Astrocyte (in vitro differentiated cells and primary cell): ENCODE measurements around the gene RIC1. TPM values are rescaled to one million over a fixed set of nuclear protein-coding genes. Genes with fewer than 3 reads are reported as not detected.

Source experiments
- DNase-seq: peaks from one replicate; pipeline ENCODE4 v3.0.0-alpha.2; 2010; ENCODE audit warnings: low read depth
- FAIRE-seq: peaks from 2 replicates; lab custom pipeline; 2011; peaks lifted over from hg19 to GRCh38; lab: Jason Lieb, UNC
- H2AFZ ChIP-seq: 2 replicates; pipeline ENCODE4 v1.6.0; 2012; ENCODE audit warnings: low read depth, low read length, inconsistent platforms
- H3K27ac ChIP-seq: 2 replicates; pipeline ENCODE4 v1.5.1; 2011; ENCODE audit warnings: low read depth, low read length, inconsistent platforms
- H3K27me3 ChIP-seq: 2 replicates; pipeline ENCODE4 v1.6.0; 2011; ENCODE audit warnings: low read length, inconsistent platforms; ENCODE audit not compliant: insufficient read depth
- H3K36me3 ChIP-seq: 2 replicates; pipeline ENCODE4 v1.5.1; 2011; ENCODE audit warnings: low read length, inconsistent platforms; ENCODE audit not compliant: insufficient read depth
- H3K4me1 ChIP-seq: 2 replicates; pipeline ENCODE4 v1.5.1; 2011; ENCODE audit warnings: low read length, inconsistent platforms; ENCODE audit not compliant: insufficient read depth
- H3K4me2 ChIP-seq: 2 replicates; pipeline ENCODE4 v1.6.0; 2012; ENCODE audit warnings: low read length, inconsistent platforms
- H3K4me3 ChIP-seq: 2 replicates; pipeline ENCODE4 v1.5.1; 2011; ENCODE audit warnings: low read depth, mild to moderate bottlenecking, low read length, inconsistent platforms; ENCODE audit not compliant: insufficient read depth
- H3K79me2 ChIP-seq: 2 replicates; pipeline ENCODE4 v1.6.0; 2012; ENCODE audit warnings: mild to moderate bottlenecking, low read length, inconsistent platforms; ENCODE audit not compliant: insufficient read depth
- H3K9ac ChIP-seq: 2 replicates; pipeline ENCODE4 v1.6.0; 2012; ENCODE audit warnings: mild to moderate bottlenecking, low read length, inconsistent platforms
- H3K9me3 ChIP-seq: 2 replicates; pipeline ENCODE4 v1.5.1; 2012; ENCODE audit warnings: low read depth, mild to moderate bottlenecking, low read length, inconsistent platforms; ENCODE audit not compliant: insufficient read depth
- H4K20me1 ChIP-seq: 2 replicates; pipeline ENCODE4 v1.6.0; 2012; ENCODE audit warnings: low read length, inconsistent platforms; ENCODE audit not compliant: insufficient read depth
- H3K27ac Mint-ChIP-seq: one replicate; pipeline ENCODE4 v1.8.0; 2021; ENCODE audit warnings: mild to moderate bottlenecking, mixed read lengths; ENCODE audit not compliant: unreplicated experiment
- H3K27me3 Mint-ChIP-seq: one replicate; pipeline ENCODE4 v1.8.0; 2021; ENCODE audit warnings: low read depth, mixed read lengths; ENCODE audit not compliant: unreplicated experiment
- H3K36me3 Mint-ChIP-seq: one replicate; pipeline ENCODE4 v1.8.0; 2021; ENCODE audit warnings: low read depth, mixed read lengths; ENCODE audit not compliant: unreplicated experiment
- H3K4me1 Mint-ChIP-seq: one replicate; pipeline ENCODE4 v1.8.0; 2021; ENCODE audit warnings: low read depth, mixed read lengths; ENCODE audit not compliant: unreplicated experiment
- H3K4me3 Mint-ChIP-seq: one replicate; pipeline ENCODE4 v1.8.0; 2021; ENCODE audit warnings: mild to moderate bottlenecking, moderate library complexity, mixed read lengths; ENCODE audit not compliant: unreplicated experiment
- H3K9me3 Mint-ChIP-seq: one replicate; pipeline ENCODE4 v1.8.0; 2021; ENCODE audit warnings: mild to moderate bottlenecking, mixed read lengths; ENCODE audit not compliant: unreplicated experiment
- CTCF ChIP-seq: IDR thresholded peaks from 2 replicates; pipeline ENCODE4 v1.5.1; 2011; ENCODE audit warnings: low read depth, mild to moderate bottlenecking, inconsistent platforms, low read length, moderate library complexity; ENCODE audit not compliant: insufficient read depth
- EZH2 ChIP-seq: IDR thresholded peaks from 2 replicates; pipeline ENCODE4 v1.6.1; 2012; ENCODE audit warnings: mild to moderate bottlenecking, low read length, inconsistent platforms; ENCODE audit not compliant: insufficient read depth
- total RNA-seq: library from RNA; stranded (reverse); gene quantifications from 2 replicates; pipeline ENCODE4 v1.2.1, GENCODE V29; 2021

Gene RIC1
- total RNA-seq, 1 donor from 2014 or later = 53.8 TPM

GRCh38 chr9:5608298-5609225 lies 20.3 kb upstream of the RIC1 start:
- H3K9me3 Mint-ChIP-seq = no peaks in the 10 kb centered on the region
- Histone ChIP-seq H3K36me3 (no peaks in the 10 kb centered on the region), H3K4me1 (no peaks in the 10 kb centered on the region), H3K4me3 (no peak overlapping the region), H2AFZ (no peak overlapping the region), H3K27ac (no peak overlapping the region), H3K9ac (no peak overlapping the region), H3K27me3 (no peaks in the 10 kb centered on the region), H4K20me1 (no peaks in the 10 kb centered on the region), H3K9me3 (no peaks in the 10 kb centered on the region), H3K79me2 (no peaks in the 10 kb centered on the region), H3K4me2 (no peak overlapping the region)
- H3K27me3 Mint-ChIP-seq = no peaks in the 10 kb centered on the region
- H3K4me1 Mint-ChIP-seq = no peaks in the 10 kb centered on the region
- H3K4me3 Mint-ChIP-seq = no peak overlapping the region
- TF ChIP-seq EZH2 (no peak), CTCF (no peak)
- FAIRE-seq (peak; percentile 49), DNase-seq (no peak)
- no peaks in the 10 kb centered on the region for H3K36me3 Mint-ChIP-seq
- no peak overlapping the region for H3K27ac Mint-ChIP-seq

- H3K4me3 ChIP-seq = no peak overlapping the region
- H2AFZ ChIP-seq = no peak overlapping the region
- no peaks in the 10 kb centered on the region for H3K9me3 Mint-ChIP-seq
- no peaks in the 10 kb centered on the region for H3K9me3 ChIP-seq
- H3K27ac ChIP-seq = no peak overlapping the region
- no peak overlapping the region for H3K4me3 Mint-ChIP-seq
- no peaks in the 10 kb centered on the region for H3K36me3 Mint-ChIP-seq
- no peaks in the 10 kb centered on the region for H3K4me1 Mint-ChIP-seq
- H3K27ac Mint-ChIP-seq = no peak overlapping the region
- DNase-seq = no peak
- H3K4me1 ChIP-seq = no peaks in the 10 kb centered on the region
- H3K9ac ChIP-seq = no peak overlapping the region
- H3K36me3 ChIP-seq = no peaks in the 10 kb centered on the region
- H3K4me2 ChIP-seq = no peak overlapping the region
- no peaks in the 10 kb centered on the region for H3K27me3 ChIP-seq
- no peak for FAIRE-seq
- H3K79me2 ChIP-seq = no peaks in the 10 kb centered on the region
- H4K20me1 ChIP-seq = no peaks in the 10 kb centered on the region
- no peaks in the 10 kb centered on the region for H3K27me3 Mint-ChIP-seq
- TF ChIP-seq EZH2 (no peak), CTCF (no peak)
These were observed 19.7 kb upstream of the RIC1 start for GRCh38 chr9:5609226-5609596.

- H3K27ac ChIP-seq = no peak overlapping the region
- no peak for FAIRE-seq
- H3K79me2 ChIP-seq = no peaks in the 10 kb centered on the region
- no peak overlapping the region for H2AFZ ChIP-seq
- Mint-ChIP-seq H3K36me3 (no peaks in the 10 kb centered on the region), H3K4me3 (no peak overlapping the region), H3K27ac (no peak overlapping the region), H3K27me3 (no peaks in the 10 kb centered on the region), H3K9me3 (no peaks in the 10 kb centered on the region), H3K4me1 (no peaks in the 10 kb centered on the region)
- TF ChIP-seq EZH2 = no peak
- TF ChIP-seq CTCF = no peak
- no peaks in the 10 kb centered on the region for H3K9me3 ChIP-seq
- no peak overlapping the region for H3K9ac ChIP-seq
- no peaks in the 10 kb centered on the region for H4K20me1 ChIP-seq
- no peaks in the 10 kb centered on the region for H3K27me3 ChIP-seq
- no peaks in the 10 kb centered on the region for H3K4me1 ChIP-seq
- no peak overlapping the region for H3K4me2 ChIP-seq
- no peak overlapping the region for H3K4me3 ChIP-seq
- DNase-seq = no peak
- no peaks in the 10 kb centered on the region for H3K36me3 ChIP-seq
These were observed 18.4 kb upstream of the RIC1 start for GRCh38 chr9:5610491-5610890.
